Activated naive CD8-positive, alpha-beta T cell treated with anti-CD3 and anti-CD28 coated beads for 36 hours (primary cell): ENCODE measurements around the gene CLRN3. TPM values are rescaled to one million over a fixed set of nuclear protein-coding genes. Genes with fewer than 3 reads are reported as not detected.

Source experiments
- DNase-seq: peaks from one replicate; pipeline ENCODE4 v3.0.0; 2021
- H3K27ac Mint-ChIP-seq: one replicate; pipeline ENCODE4 v1.8.0; 2022; ENCODE audit warnings: mild to moderate bottlenecking, moderate library complexity, mixed read lengths
- H3K27me3 Mint-ChIP-seq: one replicate; pipeline ENCODE4 v1.8.0; 2022; ENCODE audit warnings: mild to moderate bottlenecking, mixed read lengths
- H3K36me3 Mint-ChIP-seq: one replicate; pipeline ENCODE4 v1.8.0; 2021; ENCODE audit warnings: mild to moderate bottlenecking, mixed read lengths
- H3K4me1 Mint-ChIP-seq: one replicate; pipeline ENCODE4 v1.8.0; 2021; ENCODE audit warnings: mixed read lengths
- H3K4me3 Mint-ChIP-seq: one replicate; pipeline ENCODE4 v1.8.0; 2022; ENCODE audit warnings: mild to moderate bottlenecking, moderate library complexity, mixed read lengths
- H3K9me3 Mint-ChIP-seq: one replicate; pipeline ENCODE4 v1.8.0; 2022; ENCODE audit warnings: mixed read lengths
- total RNA-seq, 2 experiments: library from RNA; stranded (reverse); gene quantifications; one replicate each; pipeline ENCODE4 v1.2.3, GENCODE V29; 2021

The CLRN3 gene
- total RNA-seq, result not detected

GRCh38 chr10:127892743-127893142 lies at the start of gene CLRN3:
Gene CLRN3 (minus strand): TSS chr10:127892941. CDS start chr10:127892784, 157 bp downstream.
- Mint-ChIP-seq H3K27ac (no peak within 1 kb of the TSS), H3K9me3 (peaks cover 1% of the 10 kb centered on the region), H3K36me3 (no peaks in the 10 kb centered on the region), H3K4me3 (no peak within 1 kb of the TSS), H3K27me3 (peaks cover 12% of the 10 kb centered on the region), H3K4me1 (peaks cover 5% of the 10 kb centered on the region)
- no peak for DNase-seq

- DNase-seq, result no peak
- peaks cover 14% of the 10 kb centered on the region for H3K4me1 Mint-ChIP-seq
- H3K27me3 Mint-ChIP-seq, result peaks cover 12% of the 10 kb centered on the region
- H3K9me3 Mint-ChIP-seq, result no peaks in the 10 kb centered on the region
- H3K36me3 Mint-ChIP-seq, result no peaks in the 10 kb centered on the region
- no peak overlapping the region for H3K27ac Mint-ChIP-seq
- H3K4me3 Mint-ChIP-seq, result no peak overlapping the region
Observed at GRCh38 chr10:127940866-127941640, 48.3 kb upstream of the CLRN3 start.

- H3K27me3 Mint-ChIP-seq, result peaks cover 12% of the 10 kb centered on the region
- no peak overlapping the region for H3K27ac Mint-ChIP-seq
- peaks cover 3% of the 10 kb centered on the region for H3K4me1 Mint-ChIP-seq
- DNase-seq, result no peak
- no peaks in the 10 kb centered on the region for H3K36me3 Mint-ChIP-seq
- no peaks in the 10 kb centered on the region for H3K9me3 Mint-ChIP-seq
- no peak overlapping the region for H3K4me3 Mint-ChIP-seq
Observed at GRCh38 chr10:127939786-127940330, 47.1 kb upstream of the CLRN3 start.

GRCh38 chr10:127937915-127938463 lies 45.2 kb upstream of the CLRN3 start:
- H3K9me3 Mint-ChIP-seq, result no peaks in the 10 kb centered on the region
- DNase-seq, result no peak
- H3K27me3 Mint-ChIP-seq, result peaks cover 12% of the 10 kb centered on the region
- no peaks in the 10 kb centered on the region for H3K36me3 Mint-ChIP-seq
- peaks cover 3% of the 10 kb centered on the region for H3K4me1 Mint-ChIP-seq
- H3K4me3 Mint-ChIP-seq, result no peak overlapping the region
- H3K27ac Mint-ChIP-seq, result no peak overlapping the region

GRCh38 chr10:127937069-127937468 lies 44.3 kb upstream of the CLRN3 start:
- H3K36me3 Mint-ChIP-seq, result no peaks in the 10 kb centered on the region
- DNase-seq, result no peak
- H3K4me1 Mint-ChIP-seq, result no peaks in the 10 kb centered on the region
- H3K9me3 Mint-ChIP-seq, result no peaks in the 10 kb centered on the region
- H3K27ac Mint-ChIP-seq, result no peak overlapping the region
- H3K4me3 Mint-ChIP-seq, result no peak overlapping the region
- peaks cover 12% of the 10 kb centered on the region for H3K27me3 Mint-ChIP-seq

GRCh38 chr10:127935071-127935561 lies 42.4 kb upstream of the CLRN3 start:
- H3K27me3 Mint-ChIP-seq, result peaks cover 12% of the 10 kb centered on the region
- H3K4me1 Mint-ChIP-seq, result no peaks in the 10 kb centered on the region
- no peaks in the 10 kb centered on the region for H3K36me3 Mint-ChIP-seq
- no peaks in the 10 kb centered on the region for H3K9me3 Mint-ChIP-seq
- no peak for DNase-seq
- no peak overlapping the region for H3K4me3 Mint-ChIP-seq
- H3K27ac Mint-ChIP-seq, result no peak overlapping the region

GRCh38 chr10:127934383-127934782 lies 41.6 kb upstream of the CLRN3 start:
- Mint-ChIP-seq H3K4me3 (no peak overlapping the region), H3K4me1 (no peaks in the 10 kb centered on the region), H3K27ac (no peak overlapping the region), H3K36me3 (no peaks in the 10 kb centered on the region), H3K9me3 (no peaks in the 10 kb centered on the region), H3K27me3 (peaks cover 5% of the 10 kb centered on the region)
- DNase-seq, result no peak

GRCh38 chr10:127933271-127933670 lies 40.5 kb upstream of the CLRN3 start:
- Mint-ChIP-seq H3K27me3 (peaks cover 5% of the 10 kb centered on the region), H3K4me1 (no peaks in the 10 kb centered on the region), H3K27ac (no peak overlapping the region), H3K9me3 (no peaks in the 10 kb centered on the region), H3K36me3 (no peaks in the 10 kb centered on the region), H3K4me3 (no peak overlapping the region)
- DNase-seq, result no peak

- Mint-ChIP-seq H3K27me3 (peaks cover 5% of the 10 kb centered on the region), H3K36me3 (no peaks in the 10 kb centered on the region), H3K27ac (no peak overlapping the region), H3K4me1 (no peaks in the 10 kb centered on the region), H3K9me3 (no peaks in the 10 kb centered on the region), H3K4me3 (no peak overlapping the region)
- DNase-seq, result no peak
Observed at GRCh38 chr10:127932521-127933270, 40.0 kb upstream of the CLRN3 start.

GRCh38 chr10:127928021-127928806 lies 35.5 kb upstream of the CLRN3 start:
- no peaks in the 10 kb centered on the region for H3K27me3 Mint-ChIP-seq
- no peak for DNase-seq
- no peak overlapping the region for H3K27ac Mint-ChIP-seq
- no peaks in the 10 kb centered on the region for H3K9me3 Mint-ChIP-seq
- no peaks in the 10 kb centered on the region for H3K36me3 Mint-ChIP-seq
- no peaks in the 10 kb centered on the region for H3K4me1 Mint-ChIP-seq
- no peak overlapping the region for H3K4me3 Mint-ChIP-seq

GRCh38 chr10:127926455-127926854 lies 33.7 kb upstream of the CLRN3 start:
- Mint-ChIP-seq H3K27me3 (no peaks in the 10 kb centered on the region), H3K4me1 (no peaks in the 10 kb centered on the region), H3K9me3 (no peaks in the 10 kb centered on the region), H3K27ac (no peak overlapping the region), H3K36me3 (no peaks in the 10 kb centered on the region), H3K4me3 (no peak overlapping the region)
- no peak for DNase-seq

- Mint-ChIP-seq H3K27me3 (no peaks in the 10 kb centered on the region), H3K27ac (no peak overlapping the region), H3K4me3 (no peak overlapping the region)
Observed at GRCh38 chr10:127925471-127926207, 32.9 kb upstream of the CLRN3 start.

GRCh38 chr10:127923646-127924045 lies 30.9 kb upstream of the CLRN3 start:
- Mint-ChIP-seq H3K27me3 (no peaks in the 10 kb centered on the region), H3K27ac (no peak overlapping the region), H3K4me1 (peaks cover 9% of the 10 kb centered on the region), H3K9me3 (no peaks in the 10 kb centered on the region), H3K4me3 (no peak overlapping the region), H3K36me3 (no peaks in the 10 kb centered on the region)
- DNase-seq, result no peak

More at GRCh38 chr10:127925471-127926207, 32.9 kb upstream of the CLRN3 start:
- Mint-ChIP-seq H3K36me3 (no peaks in the 10 kb centered on the region), H3K9me3 (no peaks in the 10 kb centered on the region), H3K4me1 (no peaks in the 10 kb centered on the region)
- DNase-seq, result no peak
